ENCODE results near the gene TMEM52.
A peak's percentile ranks its signal among the peaks of the same experiment; 100 is the strongest.

Gene TMEM52

GRCh38 chr1:1918901-1919303 lies at the start of gene TMEM52:
Gene TMEM52, minus strand, starts transcription at chr1:1919279. Its CDS starts 14 bp downstream, at chr1:1919265.
- DNase-seq, result no peak

DNA sequence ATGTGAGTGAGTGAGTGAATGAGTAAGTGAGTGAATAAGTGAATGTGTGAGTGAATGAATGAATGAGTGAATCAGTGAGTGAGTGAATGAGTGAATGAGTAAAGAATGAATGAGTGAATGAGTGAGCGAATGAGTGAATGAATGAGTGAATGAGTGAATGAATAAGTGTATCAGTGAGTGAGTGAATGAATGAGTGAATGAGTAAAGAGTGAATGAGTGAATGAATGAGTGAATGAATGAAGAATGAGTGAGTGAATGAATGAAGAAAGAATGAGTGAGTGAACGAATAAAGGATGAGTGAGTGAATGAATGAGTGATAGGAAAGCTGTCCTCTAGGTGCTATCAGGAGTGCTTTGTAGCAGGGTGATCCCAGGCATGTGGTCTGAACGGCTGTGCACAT lies 48.8 kb upstream of the TMEM52 start:
- DNase-seq, result no peak

DNA sequence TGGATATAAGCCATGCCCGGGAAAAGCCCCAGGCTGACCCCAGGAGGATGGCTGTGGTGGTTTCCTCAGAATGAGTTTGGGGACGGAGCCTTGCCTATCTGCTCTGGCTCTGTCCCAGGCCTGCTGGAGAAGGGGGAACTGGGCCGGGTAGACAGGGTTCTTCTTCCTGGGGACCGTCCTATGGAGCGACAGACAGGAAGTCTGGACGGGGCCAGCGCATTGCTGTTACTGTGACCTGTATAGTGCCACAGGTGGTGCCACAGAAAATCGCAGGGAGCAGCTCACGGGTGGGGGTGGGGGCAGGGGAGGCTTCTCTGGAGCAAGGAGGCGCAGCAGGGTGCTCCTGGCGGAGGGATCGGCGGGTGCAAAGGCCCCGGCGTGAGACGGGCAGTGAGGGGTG lies 48.1 kb upstream of the TMEM52 start:
- no peak for DNase-seq

GRCh38 chr1:1966071-1966740 lies 47.1 kb upstream of the TMEM52 start:
- no peak for DNase-seq

- DNase-seq, result no peak
These were observed 46.5 kb upstream of the TMEM52 start for GRCh38 chr1:1965546-1965945.

DNA sequence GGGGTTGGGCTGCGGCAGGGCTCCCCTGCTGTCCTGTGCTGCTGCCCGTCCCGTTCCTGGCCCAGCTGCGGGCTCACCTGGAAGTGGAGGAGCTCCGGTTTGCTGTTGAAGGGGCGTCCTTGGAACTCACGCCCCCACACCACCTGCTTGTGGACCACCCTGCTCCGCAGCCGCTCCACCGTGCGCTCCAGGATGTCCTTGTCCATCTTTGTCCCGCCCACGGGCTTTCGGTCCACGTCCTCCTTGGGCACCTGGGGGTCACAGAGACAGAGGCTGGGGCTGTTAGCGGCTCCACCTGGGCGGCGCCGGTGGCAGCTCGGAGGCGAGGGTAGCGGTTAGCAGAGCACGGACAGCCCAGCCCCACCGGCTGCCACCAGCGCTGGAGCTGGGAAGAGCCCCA lies 45.7 kb upstream of the TMEM52 start:
- no peak for DNase-seq

DNA sequence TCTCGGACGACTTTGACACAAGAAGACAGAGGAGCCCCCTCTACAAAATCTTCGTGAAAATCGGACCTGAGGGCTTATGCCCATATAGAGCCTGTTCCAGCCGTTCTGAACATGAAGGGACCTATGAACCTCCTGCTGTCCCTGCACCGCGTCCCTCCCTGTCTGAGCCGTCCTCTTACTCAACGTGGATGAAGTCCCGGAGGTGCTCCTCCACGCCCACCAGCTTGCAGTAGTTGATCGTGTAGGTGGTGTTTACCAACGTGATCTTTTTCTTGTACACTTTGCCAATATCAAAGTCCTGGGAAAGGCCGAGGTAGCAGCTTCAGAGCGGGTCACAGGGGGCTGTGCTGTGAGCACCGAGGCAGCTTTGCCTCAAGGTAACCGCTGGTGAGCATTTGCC lies 44.5 kb upstream of the TMEM52 start:
- no peak for DNase-seq

DNA sequence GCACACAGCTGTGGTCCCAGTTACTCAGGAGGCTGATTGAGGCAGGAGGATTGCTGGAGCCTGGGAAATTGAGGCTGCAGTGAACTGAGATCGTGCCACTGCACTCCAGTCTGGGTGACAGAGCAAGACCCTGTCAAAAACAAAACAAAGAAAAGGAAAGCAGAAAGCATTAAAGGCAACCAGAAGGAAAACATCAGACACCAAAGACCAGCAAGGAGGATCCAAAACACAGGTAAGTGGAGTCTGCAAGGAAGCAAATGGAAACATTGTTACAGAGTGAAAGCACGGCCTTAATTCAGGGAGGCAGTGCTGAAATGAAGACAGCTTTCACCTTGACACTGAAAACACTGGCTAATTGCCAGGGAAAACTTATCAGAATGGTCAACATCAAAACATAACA lies 43.7 kb upstream of the TMEM52 start:
- no peak for DNase-seq

GRCh38 chr1:1960480-1961196 lies 41.6 kb upstream of the TMEM52 start:
- no peak for DNase-seq

GRCh38 chr1:1959840-1960479 lies 40.9 kb upstream of the TMEM52 start:
- DNase-seq, result peak; percentile 67

DNA sequence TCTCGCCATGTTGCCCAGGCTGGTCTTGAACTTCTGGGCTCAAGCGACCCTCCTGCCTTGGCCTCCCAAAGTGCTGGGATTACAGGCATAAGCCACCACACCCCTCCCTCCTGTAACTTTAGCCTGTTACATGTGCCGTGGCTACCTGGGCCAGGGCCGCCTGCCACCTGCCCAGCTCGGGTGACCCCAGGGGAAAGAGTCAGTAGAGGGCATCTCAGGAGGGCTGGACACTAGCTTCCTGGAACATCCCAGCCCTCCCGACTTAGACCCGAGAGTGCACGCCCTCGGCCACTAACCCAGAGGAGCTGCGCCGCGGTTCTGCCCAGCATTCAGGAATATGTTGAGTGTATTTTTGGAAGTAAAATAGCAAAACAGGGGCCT lies 40.4 kb upstream of the TMEM52 start:
- DNase-seq, result no peak

GRCh38 chr1:1958071-1958541 lies 39.0 kb upstream of the TMEM52 start:
- no peak for DNase-seq

DNA sequence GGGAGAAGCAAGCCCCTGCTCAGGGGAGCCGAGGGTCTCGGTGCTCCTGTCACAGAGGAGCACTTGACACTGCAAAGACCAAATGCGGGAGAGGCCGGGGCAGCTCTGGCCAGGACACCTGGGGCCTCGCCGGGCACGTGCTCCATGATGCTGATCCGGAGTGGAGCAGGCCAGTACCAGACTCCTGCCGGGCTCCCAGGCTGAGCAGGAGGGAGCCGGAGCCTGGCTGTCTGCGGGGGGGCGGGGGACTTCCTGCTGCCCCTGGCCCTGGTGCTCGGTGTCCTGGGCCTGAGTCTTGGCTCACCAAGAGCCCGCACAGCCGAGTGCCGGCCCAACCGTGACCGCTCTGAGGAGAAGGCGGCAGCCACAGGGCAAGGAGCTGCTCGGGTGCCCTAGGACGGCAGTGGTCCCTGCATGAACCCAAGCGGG lies 38.5 kb upstream of the TMEM52 start:
- DNase-seq, result no peak

DNA sequence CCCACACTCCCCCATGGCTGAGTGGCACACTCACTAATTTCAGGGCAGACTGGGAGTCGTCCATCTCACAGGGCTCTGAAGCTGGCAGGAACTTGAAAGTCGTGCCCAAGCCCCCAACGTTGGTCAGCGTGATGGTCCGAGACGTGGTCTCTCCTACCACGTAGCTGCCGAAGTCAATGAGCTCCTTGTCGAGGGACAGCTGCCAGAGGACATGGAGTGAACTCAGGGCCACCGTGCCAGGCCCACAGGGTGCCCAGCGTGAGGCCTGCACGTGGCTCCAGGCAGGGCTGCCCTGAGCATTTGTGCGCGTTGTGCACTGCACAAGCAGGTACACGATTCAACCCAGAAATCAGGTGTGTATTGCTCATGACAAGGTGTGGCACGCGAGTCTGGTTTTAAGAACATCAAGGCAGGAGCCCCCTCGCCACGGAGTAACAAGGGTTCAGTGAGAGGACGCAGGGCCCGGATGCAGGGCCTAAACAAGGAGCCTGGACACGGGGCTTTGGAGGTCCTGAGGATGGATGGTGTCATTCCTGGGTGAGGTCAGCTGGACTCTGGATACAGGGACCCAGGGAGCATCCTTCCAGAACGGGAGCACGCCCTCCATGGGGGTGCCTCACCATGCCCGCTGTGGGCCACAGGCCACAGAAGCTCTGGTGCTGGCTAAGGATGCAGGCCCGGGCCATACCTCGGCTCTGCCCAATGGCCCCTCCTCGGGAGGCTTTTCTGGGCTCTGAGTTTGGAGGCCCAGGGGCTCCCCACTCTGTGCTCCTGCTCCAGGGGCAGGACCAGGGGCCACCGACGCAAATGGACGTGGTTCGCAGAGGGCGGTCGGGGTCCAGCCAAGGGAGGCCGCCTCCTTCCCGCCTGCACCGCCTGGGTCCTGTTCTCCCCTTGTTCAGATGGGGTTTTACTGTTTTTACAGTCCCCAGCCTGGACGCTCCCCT lies 37.8 kb upstream of the TMEM52 start:
- no peak for DNase-seq

DNA sequence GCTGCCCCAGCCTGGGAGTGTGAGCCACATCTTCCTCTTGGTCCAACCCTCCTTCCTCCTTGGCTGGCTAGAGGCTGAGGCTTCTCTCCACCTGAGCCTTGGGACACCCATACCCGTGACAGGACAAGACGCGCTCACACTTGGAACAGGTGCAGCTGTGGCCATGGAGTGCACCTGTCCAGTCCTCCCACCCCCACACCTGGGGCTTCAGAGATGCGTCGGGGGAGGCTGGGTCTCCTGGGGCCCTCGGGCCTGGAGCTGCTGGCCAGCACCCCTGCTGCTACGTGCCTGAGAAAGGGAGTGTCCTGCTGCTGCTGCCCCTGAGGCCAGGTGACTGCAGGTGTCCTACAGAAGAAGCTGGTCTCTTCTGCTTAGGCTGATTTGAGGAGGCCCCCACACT lies 37.0 kb upstream of the TMEM52 start:
- no peak for DNase-seq

GRCh38 chr1:1955621-1956094 lies 36.6 kb upstream of the TMEM52 start:
- DNase-seq, result no peak

- DNase-seq, result no peak
These were observed 35.9 kb upstream of the TMEM52 start for GRCh38 chr1:1954831-1955441.

- no peak for DNase-seq
These were observed 34.9 kb upstream of the TMEM52 start for GRCh38 chr1:1954015-1954414.

GRCh38 chr1:1950940-1951339 lies 31.9 kb upstream of the TMEM52 start:
- DNase-seq, result no peak

- no peak for DNase-seq
These were observed 29.7 kb upstream of the TMEM52 start for GRCh38 chr1:1948783-1949182.

DNA sequence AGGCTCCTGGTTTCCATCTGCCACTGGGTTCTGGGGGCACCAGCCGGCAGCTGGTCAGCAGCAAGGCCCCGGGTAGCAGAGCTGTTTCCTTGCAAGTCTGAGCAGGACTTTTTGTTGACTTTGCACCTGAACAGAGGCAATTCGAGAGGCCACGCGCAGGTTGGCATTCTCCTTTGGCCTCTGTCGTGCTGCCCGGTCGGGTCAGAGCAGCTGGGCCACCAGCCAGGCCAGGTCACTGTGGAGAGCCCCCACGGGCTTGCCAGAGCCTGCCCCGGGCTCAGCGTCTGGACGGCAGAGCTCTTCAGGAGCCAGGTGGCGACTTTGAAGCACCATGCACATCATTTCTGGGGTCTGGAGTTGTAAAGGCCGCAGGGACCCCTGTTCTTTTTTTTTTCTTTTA lies 28.4 kb upstream of the TMEM52 start:
- DNase-seq, result no peak

DNA sequence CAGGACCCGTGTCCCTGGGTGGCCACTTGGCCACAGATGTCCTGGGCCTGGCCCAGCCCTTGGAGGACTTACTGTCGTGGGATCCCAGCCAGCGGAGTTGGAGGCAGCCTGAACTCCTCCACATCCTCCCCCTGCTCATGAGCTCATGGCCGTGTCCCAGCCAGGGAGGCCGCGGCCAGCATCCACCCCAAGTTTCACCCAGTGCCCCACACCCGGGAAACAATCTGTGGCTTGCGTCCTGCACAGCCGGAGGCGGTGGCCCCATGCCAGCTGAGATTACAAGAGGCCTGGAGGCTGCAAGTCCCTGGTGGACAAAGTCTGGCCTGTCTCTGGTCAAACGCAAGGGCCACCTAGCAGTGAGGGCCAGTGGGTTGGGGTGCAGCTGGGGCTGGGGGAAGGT lies 27.5 kb upstream of the TMEM52 start:
- no peak for DNase-seq
